Nephron (organoid): Measurements from ENCODE around the gene MAGEA3.

Experiments
- H3K27ac Mint-ChIP-seq, 3 experiments: 2 replicates each; pipeline ENCODE4 v1.8.0; 2020; ENCODE audit warnings: mixed read lengths in 3 of 3, mild to moderate bottlenecking in 2 of 3, moderate library complexity in 1 of 3
- H3K27me3 Mint-ChIP-seq: 2 replicates; pipeline ENCODE4 v1.8.0; 2021; ENCODE audit warnings: low read depth, mild to moderate bottlenecking, moderate library complexity, mixed read lengths
- H3K36me3 Mint-ChIP-seq: 2 replicates; pipeline ENCODE4 v1.8.0; 2020; ENCODE audit warnings: low read depth, mixed read lengths
- H3K4me1 Mint-ChIP-seq: 2 replicates; pipeline ENCODE4 v1.8.0; 2020; ENCODE audit warnings: mixed read lengths
- H3K4me3 Mint-ChIP-seq, 3 experiments: 2 replicates each; pipeline ENCODE4 v1.8.0; 2020; ENCODE audit warnings: mild to moderate bottlenecking in 3 of 3, mixed read lengths in 3 of 3, moderate library complexity in 2 of 3
- H3K9me3 Mint-ChIP-seq: 2 replicates; pipeline ENCODE4 v1.8.0; 2020; ENCODE audit warnings: mixed read lengths
- CTCF ChIP-seq, 3 experiments: fragments of 200-600 bp; sonication (generic); IDR thresholded peaks; one replicate each; pipeline ENCODE4 v1.5.0; 2021; ENCODE audit warnings: antibody characterized with exemption in 3 of 3; ENCODE audit not compliant: unreplicated experiment in 3 of 3

Gene MAGEA3

GRCh38 chrX:152738560-152738959 is 40.0 kb downstream of the MAGEA3 start:
- no peaks in the 10 kb centered on the region for H3K27me3 Mint-ChIP-seq

More at GRCh38 chrX:152738560-152738959, 40.0 kb downstream of the MAGEA3 start:
- no peak overlapping the region for H3K4me3 Mint-ChIP-seq
- no peak for TF ChIP-seq CTCF (IDR thresholded peaks at IDR 0.05; ENCODE audit: unreplicated experiment in 3 of 3)
- peaks cover 7% of the 10 kb centered on the region for H3K9me3 Mint-ChIP-seq
- no peaks in the 10 kb centered on the region for H3K4me1 Mint-ChIP-seq
- no peak overlapping the region for H3K27ac Mint-ChIP-seq
- H3K36me3 Mint-ChIP-seq: no peaks in the 10 kb centered on the region
